ENCODE data around the gene UQCC2. TPM values are rescaled to one million over a fixed set of nuclear protein-coding genes. Genes with fewer than 3 reads are reported as not detected.

The UQCC2 gene
- total RNA-seq, 1 donor from 2014 or later: 48.7 TPM

DNA sequence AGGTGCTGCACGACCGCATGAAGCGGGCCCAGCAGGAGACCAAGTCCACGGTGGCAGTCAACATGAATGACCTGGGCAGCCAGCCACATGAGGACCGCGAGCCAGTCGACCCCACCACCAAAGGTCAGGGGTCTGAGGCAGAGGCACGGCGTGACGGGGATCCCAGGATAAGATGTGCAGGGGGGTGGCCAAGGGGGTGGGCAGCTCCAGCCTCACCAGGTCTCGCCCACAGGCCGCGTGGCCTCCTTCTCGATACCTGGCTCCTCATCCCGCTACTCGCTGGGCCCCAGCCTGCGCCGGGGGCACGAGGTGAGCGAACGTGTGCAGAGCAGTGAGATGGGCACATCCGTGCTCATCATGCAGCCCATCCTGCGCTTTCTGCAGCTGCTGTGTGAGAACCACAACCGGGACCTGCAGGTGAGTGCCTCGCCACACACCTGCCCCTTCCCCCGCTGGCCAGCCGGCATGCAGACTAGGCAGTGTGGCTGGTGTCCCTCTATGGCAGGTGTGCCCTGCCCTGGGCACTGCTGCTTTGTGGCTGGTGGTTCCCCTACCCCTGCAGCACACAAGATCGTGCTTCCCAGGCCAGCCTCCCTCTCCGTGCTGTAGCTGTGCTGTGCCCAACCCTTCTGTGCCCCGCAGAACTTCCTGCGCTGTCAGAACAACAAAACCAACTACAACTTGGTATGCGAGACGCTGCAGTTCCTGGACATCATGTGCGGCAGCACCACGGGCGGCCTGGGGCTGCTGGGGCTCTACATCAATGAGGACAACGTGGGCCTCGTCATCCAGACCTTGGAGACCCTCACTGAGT is 25.9 kb downstream of the UQCC2 start:
- Mint-ChIP-seq H3K4me1 (ENCODE audit: low read depth, unreplicated experiment) (peaks cover 10% of the 10 kb centered on the region), H3K9me3 (ENCODE audit: unreplicated experiment) (peaks cover 3% of the 10 kb centered on the region), H3K27me3 (ENCODE audit: unreplicated experiment) (peaks cover 9% of the 10 kb centered on the region), H3K36me3 (ENCODE audit: unreplicated experiment) (no peaks in the 10 kb centered on the region), H3K4me3 (ENCODE audit: unreplicated experiment) (no peak overlapping the region), H3K27ac (ENCODE audit: unreplicated experiment) (no peak overlapping the region)
- no peak for DNase-seq
- TF ChIP-seq CTCF (IDR thresholded peaks at IDR 0.05; ENCODE audit: partially characterized antibody, unreplicated experiment): no peak

GRCh38 chr6:33684983-33685382 is 26.5 kb downstream of the UQCC2 start:
- no peak for TF ChIP-seq CTCF (IDR thresholded peaks at IDR 0.05; ENCODE audit: partially characterized antibody, unreplicated experiment)
- Mint-ChIP-seq H3K9me3 (ENCODE audit: unreplicated experiment) (peaks cover 3% of the 10 kb centered on the region), H3K36me3 (ENCODE audit: unreplicated experiment) (no peaks in the 10 kb centered on the region), H3K27ac (ENCODE audit: unreplicated experiment) (no peak overlapping the region), H3K4me3 (ENCODE audit: unreplicated experiment) (no peak overlapping the region), H3K4me1 (ENCODE audit: low read depth, unreplicated experiment) (peaks cover 10% of the 10 kb centered on the region), H3K27me3 (ENCODE audit: unreplicated experiment) (peaks cover 9% of the 10 kb centered on the region)
- no peak for DNase-seq

- H3K27me3 Mint-ChIP-seq (ENCODE audit: unreplicated experiment): peaks cover 5% of the 10 kb centered on the region
- H3K36me3 Mint-ChIP-seq (ENCODE audit: unreplicated experiment): no peaks in the 10 kb centered on the region
- no peak overlapping the region for H3K4me3 Mint-ChIP-seq (ENCODE audit: unreplicated experiment)
- no peak overlapping the region for H3K27ac Mint-ChIP-seq (ENCODE audit: unreplicated experiment)
- H3K9me3 Mint-ChIP-seq (ENCODE audit: unreplicated experiment): peaks cover 3% of the 10 kb centered on the region
- TF ChIP-seq CTCF (IDR thresholded peaks at IDR 0.05; ENCODE audit: partially characterized antibody, unreplicated experiment): no peak
- H3K4me1 Mint-ChIP-seq (ENCODE audit: low read depth, unreplicated experiment): peaks cover 6% of the 10 kb centered on the region
- DNase-seq: no peak
Observed at GRCh38 chr6:33684428-33684896, 27.0 kb downstream of the UQCC2 start.

GRCh38 chr6:33683576-33684427 is 27.7 kb downstream of the UQCC2 start:
- H3K27me3 Mint-ChIP-seq (ENCODE audit: unreplicated experiment): peaks cover 2% of the 10 kb centered on the region
- no peaks in the 10 kb centered on the region for H3K36me3 Mint-ChIP-seq (ENCODE audit: unreplicated experiment)
- no peak overlapping the region for H3K4me3 Mint-ChIP-seq (ENCODE audit: unreplicated experiment)
- peaks cover 5% of the 10 kb centered on the region for H3K4me1 Mint-ChIP-seq (ENCODE audit: low read depth, unreplicated experiment)
- no peak overlapping the region for H3K27ac Mint-ChIP-seq (ENCODE audit: unreplicated experiment)
- no peak for TF ChIP-seq CTCF (IDR thresholded peaks at IDR 0.05; ENCODE audit: partially characterized antibody, unreplicated experiment)
- no peaks in the 10 kb centered on the region for H3K9me3 Mint-ChIP-seq (ENCODE audit: unreplicated experiment)
- no peak for DNase-seq
